Natural killer cell treated with Interleukin-12 subunit alpha and Interleukin-12 subunit beta and Interleukin-15 and Interleukin-18, amount 100 ng/mL, for 72 hours (primary cell): Measurements from ENCODE around the gene TTLL10. TPM values are rescaled to one million over a fixed set of nuclear protein-coding genes. Genes with fewer than 3 reads are reported as not detected.
"Not testable (repeated sequence)": the region's sequence is repeated elsewhere in the genome, so short reads cannot be mapped to it uniquely, and the experiment has no call there.

ENCODE experiments used
- ATAC-seq, 2 donors: fragments of 150-1000 bp; cut with Tn5 transposase in 1 of 2; sonication (Bioruptor Pico), chemical (Tn5 transposase) in 1 of 2; 2 replicates each; pipeline ENCODE4 v1.10.0; 2021
- DNase-seq: peaks from one replicate; pipeline ENCODE4 v3.0.0; 2022; ENCODE audit warnings: low spot score
- H3K27ac Mint-ChIP-seq, 2 donors: 1 replicate in 1 of 2; 2 replicates in 1 of 2; pipeline ENCODE4 v1.8.0; 2022; ENCODE audit warnings: mixed read lengths in 2 of 2, mild to moderate bottlenecking in 1 of 2, moderate library complexity in 1 of 2
- H3K27me3 Mint-ChIP-seq, 2 donors: 1 replicate in 1 of 2; 2 replicates in 1 of 2; pipeline ENCODE4 v1.8.0; 2022; ENCODE audit warnings: mixed read lengths in 2 of 2
- H3K36me3 Mint-ChIP-seq: one replicate; pipeline ENCODE4 v1.8.0; 2022; ENCODE audit warnings: mixed read lengths
- H3K4me1 Mint-ChIP-seq, 2 donors: 1 replicate in 1 of 2; 2 replicates in 1 of 2; pipeline ENCODE4 v1.8.0; 2022; ENCODE audit warnings: low read depth in 2 of 2, mixed read lengths in 2 of 2, mild to moderate bottlenecking in 1 of 2
- H3K4me3 Mint-ChIP-seq: one replicate; pipeline ENCODE4 v1.8.0; 2022; ENCODE audit warnings: mixed read lengths
- H3K9me3 Mint-ChIP-seq: 2 replicates; pipeline ENCODE4 v1.8.0; 2022; ENCODE audit warnings: mixed read lengths
- total RNA-seq, 2 donors: library from RNA; stranded (reverse); gene quantifications; one replicate each; pipeline ENCODE4 v1.2.3, GENCODE V29; 2022

The TTLL10 gene
- total RNA-seq, 2 donors from 2014 or later, result 0.31 TPM; not detected in 1

- Mint-ChIP-seq H3K4me3 (no peak overlapping the region), H3K27ac (no peak overlapping the region), H3K27me3 (no peaks in the 10 kb centered on the region), H3K36me3 (peaks cover under 1% of the 10 kb centered on the region), H3K4me1 (peaks cover 0 to 16% of the 10 kb centered on the region in 2 donors), H3K9me3 (no peaks in the 10 kb centered on the region)
- ATAC-seq (no peak), DNase-seq (no peak)
Observed at GRCh38 chr1:1189111-1189510, 15.4 kb downstream of the TTLL10 start.

DNA sequence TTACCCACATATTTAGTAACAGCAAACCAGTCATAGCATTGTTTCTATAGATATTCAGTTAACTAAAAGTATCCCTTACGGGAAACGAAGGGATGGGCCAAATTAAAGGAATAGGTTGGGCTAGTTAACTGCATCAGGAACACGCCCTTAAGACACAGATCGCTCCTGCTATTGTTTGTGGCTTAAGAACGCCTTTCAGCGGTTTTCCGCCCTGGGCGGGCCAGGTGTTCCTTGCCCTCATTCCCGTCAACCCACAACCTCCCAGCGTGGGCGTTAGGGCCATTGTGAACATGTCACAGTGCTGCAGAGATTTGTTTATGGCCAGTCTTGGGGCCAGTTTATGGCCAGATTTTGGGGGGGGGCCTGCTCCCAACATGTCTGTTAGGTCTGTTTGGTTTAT lies 18.1 kb downstream of the TTLL10 start:
- peaks cover 20 to 29% of the 10 kb centered on the region in 2 donors for H3K4me1 Mint-ChIP-seq
- H3K27me3 Mint-ChIP-seq, result no peaks in the 10 kb centered on the region
- H3K27ac Mint-ChIP-seq, result no peak overlapping the region
- H3K4me3 Mint-ChIP-seq, result no peak overlapping the region
- H3K36me3 Mint-ChIP-seq, result peaks cover 13% of the 10 kb centered on the region
- DNase-seq (no peak), ATAC-seq (no peak)
- H3K9me3 Mint-ChIP-seq, result peaks cover 7% of the 10 kb centered on the region

DNA sequence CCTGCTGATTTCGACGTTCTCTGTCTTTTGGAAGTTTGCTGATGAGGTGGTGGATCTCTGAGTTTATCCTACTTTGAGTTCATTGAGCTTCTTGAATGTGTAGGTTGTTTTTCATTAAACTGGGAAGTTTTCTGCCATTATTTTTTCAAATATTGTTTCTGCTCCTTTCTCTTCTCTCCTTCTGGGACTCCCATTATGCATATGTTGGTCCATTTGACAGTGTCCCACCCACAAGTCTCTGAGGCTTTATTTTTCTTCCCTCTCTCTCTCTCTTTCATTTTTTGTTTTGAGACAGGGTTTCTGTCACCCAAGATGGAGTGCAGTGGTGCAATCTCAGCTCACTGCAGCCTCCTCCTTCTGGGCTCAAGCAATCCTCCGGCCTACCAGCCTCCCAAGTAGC lies 21.0 kb downstream of the TTLL10 start:
- Mint-ChIP-seq H3K36me3 (peaks cover 13% of the 10 kb centered on the region), H3K27ac (peak overlapping the region; percentile 12 to 79), H3K4me3 (no peak overlapping the region), H3K9me3 (peaks cover 7% of the 10 kb centered on the region), H3K4me1 (peaks cover 20 to 27% of the 10 kb centered on the region in 2 donors), H3K27me3 (no peaks in the 10 kb centered on the region)
- ATAC-seq, result no peak
- DNase-seq, result no peak

DNA sequence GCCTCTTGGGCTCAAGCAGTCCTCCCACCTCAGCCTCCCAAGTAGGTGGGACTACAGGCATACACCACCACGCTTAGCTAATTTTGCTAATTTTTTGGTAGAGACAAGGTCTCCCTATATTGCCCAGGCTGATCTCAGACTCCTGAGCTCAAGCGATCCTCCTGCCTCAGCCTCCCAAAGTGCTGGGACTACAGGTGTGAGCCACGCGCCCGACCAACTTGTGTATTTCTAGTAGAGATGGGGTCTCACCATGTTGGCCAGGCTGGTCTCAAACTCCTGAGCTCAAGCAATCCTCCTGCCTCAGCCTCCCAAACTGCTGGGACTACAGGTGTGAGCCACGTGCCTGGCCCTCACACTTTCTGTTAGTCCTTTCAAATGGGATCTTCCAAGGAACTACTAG lies 22.0 kb downstream of the TTLL10 start:
- DNase-seq, H3K4me3 Mint-ChIP-seq, H3K27me3 Mint-ChIP-seq, ATAC-seq, H3K9me3 Mint-ChIP-seq: not testable (repeated sequence)
- H3K27ac Mint-ChIP-seq, result peak overlapping the region; percentile 12 to 79
- H3K36me3 Mint-ChIP-seq, result peaks cover 13% of the 10 kb centered on the region
- H3K4me1 Mint-ChIP-seq, result peaks cover 24 to 34% of the 10 kb centered on the region in 2 donors

DNA sequence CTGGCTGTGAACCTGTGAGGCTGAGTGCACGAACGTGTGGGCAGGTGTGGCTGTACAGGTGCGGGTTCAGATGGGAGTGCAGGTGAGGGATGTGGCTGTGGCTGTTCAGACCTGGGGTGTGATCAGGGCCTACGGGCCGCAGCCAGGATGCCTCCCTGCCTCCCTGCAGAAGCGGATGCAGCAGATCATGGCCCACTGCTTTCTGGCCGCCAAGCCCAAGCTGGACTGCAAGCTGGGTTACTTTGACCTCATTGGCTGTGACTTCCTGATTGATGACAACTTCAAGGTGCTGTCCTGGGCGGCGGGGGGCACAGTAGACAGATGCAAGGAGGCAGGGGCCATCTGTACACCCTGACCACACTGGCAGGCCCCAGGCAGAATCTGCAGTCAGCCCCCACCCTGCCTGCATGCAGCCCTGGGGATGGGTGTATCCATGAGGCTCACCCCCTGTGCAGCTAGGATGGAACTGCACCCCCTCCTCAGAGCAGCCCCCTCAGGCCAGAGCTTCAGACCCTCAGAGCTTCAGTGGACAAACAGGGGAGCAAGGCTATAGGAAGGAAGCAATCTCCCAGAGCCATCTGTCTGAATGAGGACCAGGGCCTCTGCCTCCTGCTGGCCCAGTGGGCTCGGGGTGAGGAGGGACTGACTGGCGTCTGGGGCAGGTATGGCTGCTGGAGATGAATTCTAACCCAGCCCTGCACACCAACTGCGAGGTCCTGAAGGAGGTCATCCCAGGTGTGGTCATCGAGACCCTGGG lies 22.9 kb downstream of the TTLL10 start:
- Mint-ChIP-seq H3K4me1 (peaks cover 25 to 34% of the 10 kb centered on the region in 2 donors), H3K27me3 (no peaks in the 10 kb centered on the region), H3K4me3 (no peak overlapping the region), H3K36me3 (peaks cover 13% of the 10 kb centered on the region), H3K9me3 (peaks cover 7% of the 10 kb centered on the region), H3K27ac (peak overlapping the region in 1 of 2 donors; percentile 79)
- DNase-seq (no peak), ATAC-seq (no peak)

- H3K27ac Mint-ChIP-seq, result peak overlapping the region in 1 of 2 donors; percentile 79
- no peaks in the 10 kb centered on the region for H3K27me3 Mint-ChIP-seq
- H3K4me1 Mint-ChIP-seq, result peaks cover 25 to 29% of the 10 kb centered on the region in 2 donors
- DNase-seq (peak; percentile 48), ATAC-seq (no peak)
- peaks cover 13% of the 10 kb centered on the region for H3K36me3 Mint-ChIP-seq
- peaks cover 7% of the 10 kb centered on the region for H3K9me3 Mint-ChIP-seq
- H3K4me3 Mint-ChIP-seq, result no peak overlapping the region
Observed at GRCh38 chr1:1197188-1197500, 23.5 kb downstream of the TTLL10 start.

- Mint-ChIP-seq H3K27ac (peak overlapping the region in 1 of 2 donors; percentile 70), H3K4me1 (peaks cover 25 to 28% of the 10 kb centered on the region in 2 donors), H3K9me3 (peaks cover 7% of the 10 kb centered on the region), H3K36me3 (peaks cover 13% of the 10 kb centered on the region), H3K4me3 (no peak overlapping the region), H3K27me3 (no peaks in the 10 kb centered on the region)
- DNase-seq (peak; percentile 58), ATAC-seq (no peak)
Observed at GRCh38 chr1:1197551-1198422, 24.1 kb downstream of the TTLL10 start.

GRCh38 chr1:1198423-1199140 lies 24.9 kb downstream of the TTLL10 start:
- DNase-seq (peak; percentile 57), ATAC-seq (no peak)
- Mint-ChIP-seq H3K4me3 (no peak overlapping the region), H3K27me3 (no peaks in the 10 kb centered on the region), H3K27ac (peak overlapping the region in 1 of 2 donors; percentile 70), H3K9me3 (peaks cover 7% of the 10 kb centered on the region), H3K4me1 (peaks cover 25 to 28% of the 10 kb centered on the region in 2 donors), H3K36me3 (peaks cover 13% of the 10 kb centered on the region)

DNA sequence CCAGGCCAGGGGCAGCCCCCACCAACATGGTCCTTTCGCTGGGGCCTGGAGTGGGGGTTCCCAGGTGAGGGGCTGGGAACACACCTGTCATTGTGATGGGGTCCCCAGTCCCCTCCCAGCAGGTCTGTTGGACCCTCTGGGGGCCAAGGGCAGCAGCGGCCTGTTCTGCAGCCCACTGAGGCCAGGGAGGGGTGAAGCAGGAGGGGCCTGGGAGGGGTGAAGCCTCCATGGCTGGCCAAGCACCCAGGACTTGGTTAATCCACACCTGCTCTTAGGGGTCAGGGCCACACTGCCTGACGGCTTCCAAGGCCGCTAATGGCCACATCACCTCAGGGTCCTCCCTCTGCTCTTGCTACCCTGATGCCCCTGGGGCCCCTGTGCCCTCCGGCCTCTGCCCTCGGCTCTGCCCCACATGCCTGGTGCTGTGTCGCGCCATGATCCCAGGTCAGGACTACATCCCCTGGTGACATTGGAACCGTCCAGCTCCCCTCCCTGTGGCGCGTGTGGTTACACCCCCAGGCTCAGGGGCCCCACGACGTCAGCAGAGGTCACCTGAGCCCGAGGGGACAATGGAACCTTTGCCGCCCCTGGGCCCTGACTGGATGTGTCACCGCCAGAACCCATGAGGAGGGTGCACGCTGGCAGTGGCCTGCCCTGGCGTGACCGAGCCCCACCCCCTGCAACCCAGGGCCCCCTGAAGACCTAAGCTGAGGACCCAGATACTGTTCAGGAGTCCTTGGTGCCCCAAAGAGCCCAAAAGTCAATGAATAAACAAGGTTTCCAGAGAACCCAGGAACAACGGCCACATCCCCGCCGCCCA lies 25.7 kb downstream of the TTLL10 start:
- H3K9me3 Mint-ChIP-seq, result peaks cover 6% of the 10 kb centered on the region
- no peak overlapping the region for H3K4me3 Mint-ChIP-seq
- peak; percentile 56 for DNase-seq
- peak overlapping the region; percentile 97 to 99 for H3K27ac Mint-ChIP-seq
- ATAC-seq, result no peak
- H3K4me1 Mint-ChIP-seq, result peaks cover 23 to 25% of the 10 kb centered on the region in 2 donors
- peaks cover 11% of the 10 kb centered on the region for H3K36me3 Mint-ChIP-seq
- H3K27me3 Mint-ChIP-seq, result no peaks in the 10 kb centered on the region

- Mint-ChIP-seq H3K9me3 (no peaks in the 10 kb centered on the region), H3K27ac (peak overlapping the region; percentile 97 to 99), H3K36me3 (peaks cover 2% of the 10 kb centered on the region), H3K27me3 (no peaks in the 10 kb centered on the region), H3K4me3 (peak overlapping the region; percentile 73), H3K4me1 (peaks cover 14 to 17% of the 10 kb centered on the region in 2 donors)
- no peak for ATAC-seq
- peak; percentile 59 for DNase-seq
Observed at GRCh38 chr1:1199961-1200875, 26.5 kb downstream of the TTLL10 start.

- no peaks in the 10 kb centered on the region for H3K27me3 Mint-ChIP-seq
- H3K4me3 Mint-ChIP-seq, result peak overlapping the region; percentile 73
- H3K9me3 Mint-ChIP-seq, result no peaks in the 10 kb centered on the region
Observed at GRCh38 chr1:1200876-1201810, 27.5 kb downstream of the TTLL10 start.

More at GRCh38 chr1:1200876-1201810, 27.5 kb downstream of the TTLL10 start:
- ATAC-seq (peak; percentile 87 to 89), DNase-seq (peak; percentile 96)
- peaks cover 9 to 15% of the 10 kb centered on the region in 2 donors for H3K4me1 Mint-ChIP-seq
- peak overlapping the region; percentile 97 to 99 for H3K27ac Mint-ChIP-seq
- no peaks in the 10 kb centered on the region for H3K36me3 Mint-ChIP-seq
